ENCODE data around the gene NOTUM.

GRCh38 chr17:81903415-81903831 is 57.6 kb downstream of the NOTUM start:
- TF ChIP-seq, protein P1, sequence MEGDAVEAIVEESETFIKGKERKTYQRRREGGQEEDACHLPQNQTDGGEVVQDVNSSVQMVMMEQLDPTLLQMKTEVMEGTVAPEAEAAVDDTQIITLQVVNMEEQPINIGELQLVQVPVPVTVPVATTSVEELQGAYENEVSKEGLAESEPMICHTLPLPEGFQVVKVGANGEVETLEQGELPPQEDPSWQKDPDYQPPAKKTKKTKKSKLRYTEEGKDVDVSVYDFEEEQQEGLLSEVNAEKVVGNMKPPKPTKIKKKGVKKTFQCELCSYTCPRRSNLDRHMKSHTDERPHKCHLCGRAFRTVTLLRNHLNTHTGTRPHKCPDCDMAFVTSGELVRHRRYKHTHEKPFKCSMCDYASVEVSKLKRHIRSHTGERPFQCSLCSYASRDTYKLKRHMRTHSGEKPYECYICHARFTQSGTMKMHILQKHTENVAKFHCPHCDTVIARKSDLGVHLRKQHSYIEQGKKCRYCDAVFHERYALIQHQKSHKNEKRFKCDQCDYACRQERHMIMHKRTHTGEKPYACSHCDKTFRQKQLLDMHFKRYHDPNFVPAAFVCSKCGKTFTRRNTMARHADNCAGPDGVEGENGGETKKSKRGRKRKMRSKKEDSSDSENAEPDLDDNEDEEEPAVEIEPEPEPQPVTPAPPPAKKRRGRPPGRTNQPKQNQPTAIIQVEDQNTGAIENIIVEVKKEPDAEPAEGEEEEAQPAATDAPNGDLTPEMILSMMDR (conservative IDR thresholded peaks at IDR 0.05; ENCODE audit: low read length): no peak
- no peak for TF ChIP-seq EZH2phosphoT487 (IDR thresholded peaks at IDR 0.05; ENCODE audit: borderline replicate concordance, low read depth, low read length)
